Activated effector memory CD4-positive, alpha-beta T cell treated with Interleukin-2 at 50 U/mL for 16 hours (primary cell): ENCODE results near the gene RILPL2.
"Not testable (repeated sequence)": the region's sequence is repeated elsewhere in the genome, so short reads cannot be mapped to it uniquely, and the experiment has no call there.

Experiments used
- DNase-seq: peaks from one replicate; pipeline ENCODE4 v3.0.0-alpha.2; 2020

Gene RILPL2

GRCh38 chr12:123379391-123379790, 57.1 kb downstream of the RILPL2 start:
- no peak for DNase-seq

- DNase-seq = not testable (repeated sequence)
Observed at GRCh38 chr12:123372415-123372814, 64.1 kb downstream of the RILPL2 start.

GRCh38 chr12:123371667-123372368, 64.7 kb downstream of the RILPL2 start:
- not testable (repeated sequence) for DNase-seq

- no peak for DNase-seq
Observed at GRCh38 chr12:123369229-123369628, 67.3 kb downstream of the RILPL2 start.

- not testable (repeated sequence) for DNase-seq
Observed at GRCh38 chr12:123368431-123368830, 68.1 kb downstream of the RILPL2 start.

GRCh38 chr12:123367511-123367910, 69.0 kb downstream of the RILPL2 start:
- DNase-seq = no peak
